Lower leg skin (tissue), 3 donors: ENCODE results near the gene SPAG9.

Experiments used
- CTCF ChIP-seq, 3 donors: fragments of 450-650 bp; IDR thresholded peaks; one replicate each; pipeline ENCODE4 v1.5.1; 2016; ENCODE audit warnings: antibody characterized with exemption in 3 of 3, mild to moderate bottlenecking in 3 of 3, moderate library complexity in 2 of 3
- POLR2A ChIP-seq, 2 donors: fragments of 450-650 bp; IDR thresholded peaks; one replicate each; pipeline ENCODE4 v1.6.1; 2016 to 2017; ENCODE audit warnings: antibody characterized with exemption in 2 of 2, mild to moderate bottlenecking in 1 of 2, moderate library complexity in 1 of 2

DNA sequence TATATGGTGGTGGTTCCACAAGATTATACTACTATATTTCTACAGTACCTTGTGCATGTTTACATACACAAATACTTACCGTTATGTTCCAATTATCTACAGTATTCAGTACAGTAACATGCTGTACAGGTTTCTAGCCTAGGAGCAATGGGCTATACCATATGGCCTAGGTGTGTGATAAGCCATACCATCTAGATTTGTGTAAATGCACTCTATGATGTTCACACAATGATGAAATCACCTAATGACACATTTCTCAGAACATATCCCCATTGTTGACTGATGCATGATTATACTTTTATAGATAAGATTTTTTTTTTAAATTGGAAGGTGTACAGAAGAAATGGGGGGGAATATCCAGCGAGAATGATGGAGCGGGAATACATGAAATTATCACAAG lies 131.5 kb downstream of the SPAG9 start:
- no peak for TF ChIP-seq CTCF (IDR thresholded peaks at IDR 0.05)
- no peak for TF ChIP-seq POLR2A (IDR thresholded peaks at IDR 0.05)
